Stimulated activated CD4-positive, alpha-beta T cell treated with anti-CD3 and anti-CD28 coated beads, Interleukin-2, amount 100 ng/mL, for 4 hours (primary cell): ENCODE data around the gene PEAR1.

Experiments used
- DNase-seq: peaks from one replicate; pipeline ENCODE4 v3.0.0-alpha.2; 2020; ENCODE audit warnings: low read depth

PEAR1 gene

GRCh38 chr1:156901590-156901900 is 8.0 kb downstream of the PEAR1 start:
- no peak for DNase-seq

- no peak for DNase-seq
These were observed 8.7 kb downstream of the PEAR1 start for GRCh38 chr1:156901966-156902915.

- no peak for DNase-seq
These were observed 10.0 kb downstream of the PEAR1 start for GRCh38 chr1:156903328-156904091.

- DNase-seq: no peak
These were observed 10.9 kb downstream of the PEAR1 start for GRCh38 chr1:156904187-156904959.

GRCh38 chr1:156905176-156905575 is 11.7 kb downstream of the PEAR1 start:
- DNase-seq: no peak

- DNase-seq: no peak
These were observed 12.1 kb downstream of the PEAR1 start for GRCh38 chr1:156905651-156906050.

- DNase-seq: no peak
These were observed 12.8 kb downstream of the PEAR1 start for GRCh38 chr1:156906206-156906906.

GRCh38 chr1:156908541-156908940 is 15.0 kb downstream of the PEAR1 start:
- no peak for DNase-seq

GRCh38 chr1:156908955-156909354 is 15.4 kb downstream of the PEAR1 start:
- DNase-seq: no peak

GRCh38 chr1:156909671-156910070 is 16.2 kb downstream of the PEAR1 start:
- DNase-seq: no peak

GRCh38 chr1:156910309-156910782 is 16.8 kb downstream of the PEAR1 start:
- DNase-seq: peak; percentile 36

- DNase-seq: no peak
These were observed 18.2 kb downstream of the PEAR1 start for GRCh38 chr1:156911577-156912298.

GRCh38 chr1:156912310-156912709 is 18.8 kb downstream of the PEAR1 start:
- DNase-seq: no peak

- no peak for DNase-seq
These were observed 19.6 kb downstream of the PEAR1 start for GRCh38 chr1:156912861-156913808.

GRCh38 chr1:156913809-156914387 is 20.4 kb downstream of the PEAR1 start:
- DNase-seq: no peak

GRCh38 chr1:156914440-156914856 is 20.9 kb downstream of the PEAR1 start:
- no peak for DNase-seq

GRCh38 chr1:156920233-156921052 is 26.9 kb downstream of the PEAR1 start, which contains the start of gene LRRC71:
Gene LRRC71 (plus strand): TSS chr1:156920632. CDS start chr1:156920804, 172 bp downstream.
- DNase-seq: peak; percentile 51

GRCh38 chr1:156921053-156921529 is 27.6 kb downstream of the PEAR1 start:
- no peak for DNase-seq
